ENCODE measurements around the gene TMEM63B.

DNA sequence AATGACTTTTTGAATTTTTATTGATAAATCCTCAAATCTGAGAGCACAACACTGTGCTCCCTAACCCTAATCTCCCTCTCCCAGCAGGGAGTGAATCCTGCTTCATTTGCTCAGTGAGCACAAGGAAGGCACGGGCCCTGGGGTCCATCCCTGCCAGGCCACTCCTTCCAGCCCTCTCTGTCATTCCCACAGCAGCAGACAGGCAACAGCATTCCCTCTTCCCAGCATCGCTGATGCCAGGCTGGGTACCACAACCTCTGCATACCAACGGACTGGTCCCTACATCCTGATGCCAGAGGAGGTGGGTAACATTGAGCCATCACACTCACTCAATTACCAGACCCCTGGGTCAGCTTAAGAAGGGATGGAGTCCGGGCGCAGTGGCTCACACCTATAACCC, 34.3 kb upstream of the TMEM63B start:
- TF ChIP-seq POLR2AphosphoS5 (IDR thresholded peaks at IDR 0.05; ENCODE audit: borderline replicate concordance, low read depth, low read length), result no peak
- TF ChIP-seq EZH2 (IDR thresholded peaks at IDR 0.05), result no peak
